Ectodermal cell (in vitro differentiated cells): ENCODE results near the gene GMDS.
"Not testable (repeated sequence)": the region's sequence is repeated elsewhere in the genome, so short reads cannot be mapped to it uniquely, and the experiment has no call there.

Experiments
- H3K27ac ChIP-seq: 2 replicates; pipeline ENCODE4 v1.7.0; 2013; ENCODE audit warnings: mild to moderate bottlenecking, low read depth, low read length; ENCODE audit not compliant: insufficient read depth, poor library complexity, severe bottlenecking
- H3K27me3 ChIP-seq: 2 replicates; pipeline ENCODE4 v1.7.0; 2013; ENCODE audit warnings: mild to moderate bottlenecking, low read length; ENCODE audit not compliant: insufficient read depth, control insufficient read depth, poor library complexity, severe bottlenecking
- H3K36me3 ChIP-seq: one replicate; pipeline ENCODE4 v1.7.0; 2013; ENCODE audit warnings: low read length; ENCODE audit not compliant: control insufficient read depth, insufficient read depth
- H3K4me1 ChIP-seq: one replicate; pipeline ENCODE4 v1.7.0; 2013; ENCODE audit warnings: low read length; ENCODE audit not compliant: control insufficient read depth, insufficient read depth
- H3K4me3 ChIP-seq: 2 replicates; pipeline ENCODE4 v1.7.0; 2013; ENCODE audit warnings: low read depth, low read length, control low read depth; ENCODE audit not compliant: insufficient read depth
- H3K9me3 ChIP-seq: 2 replicates; pipeline ENCODE4 v1.7.0; 2013; ENCODE audit warnings: mild to moderate bottlenecking, low read length, moderate library complexity; ENCODE audit not compliant: control insufficient read depth
- WGBS, 2 experiments: methylation state at CpG; one replicate each; pipeline ENCODE4 v1.1.7; 2013; ENCODE audit warnings: missing lambda C conversion rate in 2 of 2; 5-methylcytosine and 5-hydroxymethylcytosine counted together

The GMDS gene

GRCh38 chr6:1759870-1760269, 485.5 kb downstream of the GMDS start:
- Histone ChIP-seq H3K27me3 (no peaks in the 10 kb centered on the region), H3K27ac (no peak overlapping the region)
- WGBS, 2 experiments, result 92 to 94% methylated on average over 8 of the region's 8 CpGs

GRCh38 chr6:1758076-1758679, 487.2 kb downstream of the GMDS start:
- no peak overlapping the region for H3K27ac ChIP-seq
- 74 to 75% methylated on average over 8 of the region's 8 CpGs for WGBS, 2 experiments
- H3K36me3 ChIP-seq, result no peaks in the 10 kb centered on the region
- H3K4me3 ChIP-seq, result no peak overlapping the region
- H3K27me3 ChIP-seq, result no peaks in the 10 kb centered on the region
- H3K9me3 ChIP-seq, result no peaks in the 10 kb centered on the region
- H3K4me1 ChIP-seq, result no peaks in the 10 kb centered on the region

More at GRCh38 chr6:1759870-1760269, 485.5 kb downstream of the GMDS start:
- Histone ChIP-seq H3K9me3 (no peaks in the 10 kb centered on the region), H3K36me3 (no peaks in the 10 kb centered on the region), H3K4me3 (no peak overlapping the region), H3K4me1 (no peaks in the 10 kb centered on the region)

GRCh38 chr6:1757131-1757530, 488.3 kb downstream of the GMDS start:
- no peak overlapping the region for H3K27ac ChIP-seq
- H3K36me3 ChIP-seq, result no peaks in the 10 kb centered on the region
- no peaks in the 10 kb centered on the region for H3K9me3 ChIP-seq
- H3K4me3 ChIP-seq, result no peak overlapping the region
- WGBS, 2 experiments, result 95 to 97% methylated on average over 8 of the region's 8 CpGs
- H3K27me3 ChIP-seq, result no peaks in the 10 kb centered on the region
- no peaks in the 10 kb centered on the region for H3K4me1 ChIP-seq

GRCh38 chr6:1756472-1757129, 488.8 kb downstream of the GMDS start:
- Histone ChIP-seq H3K27me3 (no peaks in the 10 kb centered on the region), H3K27ac (no peak overlapping the region), H3K36me3 (no peaks in the 10 kb centered on the region), H3K4me1 (no peaks in the 10 kb centered on the region), H3K4me3 (no peak overlapping the region), H3K9me3 (no peaks in the 10 kb centered on the region)
- WGBS, 2 experiments, result 92 to 94% methylated on average over 12 to 14 of the region's 14 CpGs

- not testable (repeated sequence) for H3K4me1 ChIP-seq, H3K36me3 ChIP-seq, H3K27ac ChIP-seq, H3K27me3 ChIP-seq, H3K9me3 ChIP-seq, H3K4me3 ChIP-seq
- WGBS, 2 experiments, result 95 to 96% methylated on average over 8 of the region's 8 CpGs
These were observed 494.3 kb downstream of the GMDS start for GRCh38 chr6:1751063-1751462.

GRCh38 chr6:1749041-1749440, 496.4 kb downstream of the GMDS start:
- Histone ChIP-seq H3K9me3 (no peaks in the 10 kb centered on the region), H3K27me3 (no peaks in the 10 kb centered on the region), H3K4me3 (no peak overlapping the region), H3K36me3 (no peaks in the 10 kb centered on the region), H3K4me1 (no peaks in the 10 kb centered on the region), H3K27ac (no peak overlapping the region)
- 94 to 95% methylated on average over 6 of the region's 6 CpGs for WGBS, 2 experiments

- Histone ChIP-seq H3K27me3 (no peaks in the 10 kb centered on the region), H3K9me3 (no peaks in the 10 kb centered on the region), H3K36me3 (no peaks in the 10 kb centered on the region), H3K27ac (no peak overlapping the region), H3K4me3 (no peak overlapping the region), H3K4me1 (no peaks in the 10 kb centered on the region)
- WGBS, 2 experiments, result 93 to 94% methylated on average over 5 of the region's 5 CpGs
These were observed 497.9 kb downstream of the GMDS start for GRCh38 chr6:1747531-1747930.

- no peaks in the 10 kb centered on the region for H3K9me3 ChIP-seq
- 92 to 100% methylated on average over 2 to 4 of the region's 4 CpGs for whole genome bisulfite sequencing, 2 experiments
- H3K4me1 ChIP-seq, result no peaks in the 10 kb centered on the region
- H3K27me3 ChIP-seq, result no peaks in the 10 kb centered on the region
- H3K36me3 ChIP-seq, result no peaks in the 10 kb centered on the region
- no peak overlapping the region for H3K4me3 ChIP-seq
- no peak overlapping the region for H3K27ac ChIP-seq
These were observed 498.4 kb downstream of the GMDS start for GRCh38 chr6:1747003-1747402.

GRCh38 chr6:1745814-1746213, 499.6 kb downstream of the GMDS start:
- 89 to 90% methylated on average over 8 of the region's 8 CpGs for WGBS, 2 experiments
- Histone ChIP-seq H3K27ac (no peak overlapping the region), H3K4me3 (no peak overlapping the region), H3K36me3 (no peaks in the 10 kb centered on the region), H3K9me3 (no peaks in the 10 kb centered on the region), H3K27me3 (no peaks in the 10 kb centered on the region), H3K4me1 (no peaks in the 10 kb centered on the region)

- 94% methylated on average over 9 of the region's 9 CpGs for WGBS, 2 experiments
- Histone ChIP-seq H3K4me1 (no peaks in the 10 kb centered on the region), H3K27ac (no peak overlapping the region), H3K4me3 (no peak overlapping the region), H3K9me3 (no peaks in the 10 kb centered on the region), H3K27me3 (no peaks in the 10 kb centered on the region), H3K36me3 (no peaks in the 10 kb centered on the region)
These were observed 500.9 kb downstream of the GMDS start for GRCh38 chr6:1744543-1744942.
